Stimulated activated CD4-positive, alpha-beta T cell treated with anti-CD3 and anti-CD28 coated beads, TNF-alpha, amount 100 ng/mL, for 24 hours (primary cell): ENCODE measurements around the gene C17orf58.

Experiments used
- DNase-seq, 3 experiments: peaks; one replicate each; pipeline ENCODE4 v3.0.0-alpha.2; 2020; ENCODE audit warnings: low read depth in 3 of 3

Gene C17orf58

DNA sequence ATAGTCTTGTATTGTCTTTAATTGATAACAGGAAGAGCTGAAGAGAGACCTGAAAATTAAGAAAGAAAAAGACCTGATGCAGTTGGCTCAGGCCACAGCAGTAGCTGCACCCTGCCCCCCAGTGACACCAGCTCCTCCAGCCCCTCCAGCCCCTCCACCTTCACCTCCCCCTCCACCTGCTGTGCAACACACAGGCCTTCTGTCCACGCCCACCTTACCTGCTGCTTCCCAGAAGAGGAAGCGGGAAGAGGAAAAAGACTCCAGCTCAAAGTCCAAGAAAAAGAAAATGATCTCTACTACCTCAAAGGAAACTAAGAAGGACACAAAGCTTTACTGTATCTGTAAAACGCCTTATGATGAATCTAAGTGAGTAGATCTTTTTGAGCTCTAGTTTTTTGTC, 36.8 kb downstream of the C17orf58 start:
- DNase-seq, result no peak

DNA sequence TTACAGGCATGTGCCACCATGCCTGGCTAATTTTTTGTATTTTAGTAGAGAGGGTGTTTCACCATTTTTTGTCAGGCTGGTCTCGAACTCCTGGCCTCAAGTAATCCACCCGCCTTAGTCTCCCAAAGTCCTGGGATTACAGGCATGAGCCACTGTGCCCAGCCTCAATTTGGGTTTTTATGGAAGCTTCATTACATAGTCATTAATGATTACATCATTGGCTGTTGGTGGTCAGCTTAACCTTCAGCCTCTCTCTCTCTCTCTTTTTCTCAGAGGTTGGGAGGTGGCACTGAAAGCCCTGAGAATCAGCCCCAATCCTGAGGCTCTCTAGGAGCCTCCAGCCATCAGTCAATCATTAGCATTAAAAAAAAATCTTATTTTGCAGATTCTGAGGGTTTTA, 45.3 kb downstream of the C17orf58 start:
- no peak for DNase-seq

DNA sequence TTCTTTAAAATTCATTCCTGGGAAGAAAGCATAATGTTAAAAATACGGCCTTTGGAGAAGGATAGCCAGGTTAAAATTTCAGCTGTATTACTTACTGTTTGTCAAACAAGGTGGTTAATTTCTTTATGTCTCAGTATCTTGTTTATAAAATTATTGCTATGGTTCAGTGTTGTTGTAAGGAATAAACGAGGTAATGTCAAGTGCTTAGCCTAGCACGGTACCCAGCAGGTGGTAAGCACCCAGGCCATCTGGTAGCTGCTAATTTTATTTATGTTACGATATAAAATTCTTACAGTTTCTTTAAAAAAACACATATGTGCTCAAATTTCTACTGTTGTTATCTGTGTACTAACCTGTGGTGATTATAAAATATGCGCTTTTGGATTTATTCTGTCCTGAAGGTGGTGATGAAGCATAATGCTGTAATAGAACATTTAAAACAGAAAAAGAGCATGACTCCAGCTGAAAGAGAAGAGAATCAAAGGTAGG, 48.9 kb downstream of the C17orf58 start:
- DNase-seq, result no peak

DNA sequence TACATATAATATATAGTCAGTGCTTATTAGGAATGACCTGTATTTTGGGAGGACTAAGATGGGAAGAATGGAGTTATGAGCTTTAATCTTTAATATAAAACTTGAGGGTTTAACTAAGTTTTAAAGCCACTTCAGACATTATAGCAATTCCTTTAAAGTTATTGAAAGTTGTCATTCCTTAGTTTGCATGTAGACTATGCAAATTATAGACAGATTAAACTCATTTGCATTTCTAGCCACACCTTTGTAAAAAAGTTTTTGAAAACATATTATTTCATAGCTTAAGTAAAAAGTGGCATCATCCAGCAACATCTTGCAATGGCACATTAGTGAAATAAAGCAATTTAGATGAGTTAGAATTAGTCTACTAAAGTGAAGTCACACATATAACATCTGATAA, 49.8 kb downstream of the C17orf58 start:
- DNase-seq, result no peak

DNA sequence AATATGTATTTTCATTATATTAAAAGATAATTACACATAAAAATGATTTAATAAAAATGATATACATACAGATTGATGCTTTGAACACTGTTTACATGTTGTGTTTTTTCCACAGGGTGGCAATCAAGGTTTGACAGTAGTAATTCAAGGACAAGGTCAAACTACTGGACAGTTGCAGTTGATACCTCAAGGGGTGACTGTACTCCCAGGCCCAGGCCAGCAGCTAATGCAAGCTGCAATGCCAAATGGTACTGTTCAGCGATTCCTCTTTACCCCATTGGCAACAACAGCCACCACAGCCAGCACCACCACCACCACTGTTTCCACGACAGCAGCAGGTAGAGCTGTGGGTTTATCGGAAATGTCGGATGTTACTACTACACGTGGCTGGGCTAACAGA, 52.2 kb downstream of the C17orf58 start:
- no peak for DNase-seq

DNA sequence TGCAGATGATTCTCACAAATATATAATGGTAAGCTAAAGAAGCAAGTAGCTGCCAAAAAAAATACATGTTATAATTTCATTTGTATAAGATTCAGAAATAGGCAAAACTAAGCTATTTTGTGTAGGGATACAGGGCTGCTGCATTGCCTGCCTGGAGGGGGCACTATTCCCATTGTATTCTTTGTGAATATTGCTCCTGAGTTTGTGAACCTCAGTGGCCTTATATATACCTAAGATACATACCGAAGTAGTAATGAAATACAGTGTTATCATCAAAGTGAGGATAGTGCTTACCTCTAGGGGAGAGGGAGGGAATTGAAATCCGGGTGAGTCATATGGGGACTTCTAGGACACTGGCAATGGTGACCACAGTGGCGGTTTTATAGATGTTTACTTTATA, 53.5 kb downstream of the C17orf58 start:
- no peak for DNase-seq
